Gastrocnemius medialis (tissue), 4 donors: Measurements from ENCODE around the gene RITA1.

ENCODE experiments used
- CTCF ChIP-seq, 5 experiments: fragments of 450-650 bp in 3 of 5; fragments of 200-600 bp in 2 of 5; sonication (generic) in 2 of 5; IDR thresholded peaks in 4 of 5; conservative IDR thresholded peaks in 1 of 5; 1 replicate in 4 of 5; 2 replicates in 1 of 5; pipeline ENCODE4 v1.5.1; 2016 to 2019; ENCODE audit warnings: antibody characterized with exemption in 5 of 5, mild to moderate bottlenecking in 3 of 5, moderate library complexity in 3 of 5
- POLR2A ChIP-seq, 2 donors: fragments of 450-650 bp; IDR thresholded peaks; one replicate each; pipeline ENCODE4 v1.6.1; 2017; ENCODE audit warnings: antibody characterized with exemption in 2 of 2, mild to moderate bottlenecking in 2 of 2, moderate library complexity in 2 of 2

GRCh38 chr12:113231235-113232088, 45.9 kb downstream of the RITA1 start:
- TF ChIP-seq POLR2A (IDR thresholded peaks at IDR 0.05): no peak
- no peak for TF ChIP-seq CTCF (IDR thresholded peaks at IDR 0.05 in 4 of 5, conservative IDR thresholded peaks at IDR 0.05 in 1 of 5)
